Panc1 (cell line): Measurements from ENCODE around the gene PCSK1N. TPM values are rescaled to one million over a fixed set of nuclear protein-coding genes. Genes with fewer than 3 reads are reported as not detected.
A peak's percentile ranks its signal among the peaks of the same experiment; 100 is the strongest.
"Not testable (repeated sequence)": the region's sequence is repeated elsewhere in the genome, so short reads cannot be mapped to it uniquely, and the experiment has no call there.

Experiments
- ATAC-seq: fragments of 200-7000 bp; cut with Tn5 transposase; 2 replicates; pipeline ENCODE4 v1.9.1; 2020; ENCODE audit warnings: mild to moderate bottlenecking, moderate library complexity
- BruUV-seq: library from RNA; stranded (reverse); fragments of 400-500 nt; replicated peaks from 2 replicates; lab custom pipeline; 2021; lab: Mats Ljungman, UMichigan
- CTCF ChIA-PET: fragments of 300-600 bp; sonication (Branson Sonifier 250); formaldehyde crosslinking; loops from one replicate; lab custom pipeline; 2022; ENCODE audit warnings: antibody characterized with exemption; lab: Charles Lee
- POLR2A ChIA-PET: fragments of 300-600 bp; sonication (Branson Sonifier 250); formaldehyde crosslinking; loops from one replicate; lab custom pipeline; 2022; ENCODE audit warnings: antibody characterized with exemption; lab: Charles Lee
- DNase-seq: peaks from one replicate; pipeline ENCODE4 v3.0.0-alpha.2; 2010; ENCODE audit warnings: low read depth, low spot score
- H3K27ac ChIP-seq: 2 replicates; pipeline ENCODE4 v1.5.1; 2011; ENCODE audit warnings: mild to moderate bottlenecking, low read length, inconsistent platforms
- H3K27me3 ChIP-seq: fragments of 200-500 bp; sonication (Bioruptor generic); 2 replicates; pipeline ENCODE4 v1.6.0; 2014; ENCODE audit warnings: low read length, inconsistent platforms; ENCODE audit not compliant: control insufficient read depth, insufficient read depth
- H3K36me3 ChIP-seq: fragments of 200-500 bp; sonication (Bioruptor generic); 2 replicates; pipeline ENCODE4 v1.5.1; 2014; ENCODE audit warnings: inconsistent platforms, mild to moderate bottlenecking, low read length, moderate library complexity; ENCODE audit not compliant: control insufficient read depth, insufficient read depth
- H3K4me1 ChIP-seq: 2 replicates; pipeline ENCODE4 v1.5.1; 2011; ENCODE audit warnings: inconsistent platforms, mild to moderate bottlenecking, low read length, moderate library complexity; ENCODE audit not compliant: control insufficient read depth, insufficient read depth
- H3K4me3 ChIP-seq, 2 experiments: 2 replicates each; pipeline ENCODE4 v1.5.1; 2011 to 2012; ENCODE audit warnings: low read depth in 2 of 2, low read length in 2 of 2, mild to moderate bottlenecking in 2 of 2, inconsistent platforms in 1 of 2, moderate library complexity in 1 of 2
- H3K9me3 ChIP-seq: fragments of 200-500 bp; sonication (Bioruptor generic); 2 replicates; pipeline ENCODE4 v1.5.1; 2014; ENCODE audit warnings: low read depth, mild to moderate bottlenecking, inconsistent platforms, low read length, moderate library complexity; ENCODE audit not compliant: control insufficient read depth, insufficient read depth
- POLR2AphosphoS5 ChIP-seq: IDR thresholded peaks from 2 replicates; pipeline ENCODE4 v1.6.1; 2012; ENCODE audit warnings: mild to moderate bottlenecking, low read depth, low read length, moderate library complexity
- SIN3A ChIP-seq: IDR thresholded peaks from 2 replicates; pipeline ENCODE4 v1.6.1; 2012; ENCODE audit warnings: low read depth, mild to moderate bottlenecking, low read length, moderate library complexity, borderline replicate concordance; ENCODE audit not compliant: insufficient read depth
- TCF7L2 ChIP-seq: IDR thresholded peaks from 2 replicates; pipeline ENCODE4 v1.6.1; 2011; ENCODE audit warnings: mild to moderate bottlenecking, low read depth, low read length, inconsistent platforms
- in situ Hi-C: cut with HindIII; loops from 2 replicates; pipeline ENCODE4 v1.10.0; 2016; ENCODE audit warnings: low sequenced_read_pairs, low pct_unique_long_range_greater_than_20kb
- intact Hi-C: fragments of 100-400 bp; cut with micrococcal nuclease; formaldehyde crosslinking; loops from one replicate; pipeline ENCODE4 v1.10.0; 2022; ENCODE audit not compliant: unreplicated experiment
- total RNA-seq: library from RNA; stranded (reverse); gene quantifications from one replicate; pipeline ENCODE4 v1.2.1, GENCODE V29; 2021; ENCODE audit not compliant: unreplicated experiment
- TF ChIP-seq, protein P1 (sequence below): fragments of 450-650 bp; IDR thresholded peaks from 2 replicates; pipeline ENCODE4 v1.5.1; 2017; ENCODE audit warnings: mild to moderate bottlenecking
- TF ChIP-seq, protein P2 (sequence below), 2 experiments: IDR thresholded peaks; 2 replicates each; pipeline ENCODE4 v1.6.1; 2011 to 2012; ENCODE audit warnings: low read depth in 2 of 2, control low read depth in 1 of 2, low read length in 1 of 2, mild to moderate bottlenecking in 1 of 2, moderate library complexity in 1 of 2; ENCODE audit not compliant: insufficient read depth in 1 of 2

PCSK1N gene
- total RNA-seq, 1 experiment from 2014 or later: 17.8 TPM

- H3K4me1 ChIP-seq, BruUV-seq, intact Hi-C loops, DNase-seq, POLR2A ChIA-PET, H3K27me3 ChIP-seq, H3K4me3 ChIP-seq, CTCF ChIA-PET, in situ Hi-C loops, H3K27ac ChIP-seq, ATAC-seq, H3K36me3 ChIP-seq, H3K9me3 ChIP-seq: not testable (repeated sequence)
Observed at GRCh38 chrX:48872017-48872416, 36.6 kb upstream of the PCSK1N start.

- DNase-seq: no peak
- Histone ChIP-seq H3K9me3 (no peaks in the 10 kb centered on the region), H3K27ac (no peak overlapping the region), H3K4me1 (no peaks in the 10 kb centered on the region), H3K36me3 (no peaks in the 10 kb centered on the region), H3K27me3 (no peaks in the 10 kb centered on the region), H3K4me3 (no peak overlapping the region)
- TF ChIP-seq SIN3A (no peak), TCF7L2 (no peak), POLR2AphosphoS5 (no peak)
- TF ChIP-seq, protein P1, sequence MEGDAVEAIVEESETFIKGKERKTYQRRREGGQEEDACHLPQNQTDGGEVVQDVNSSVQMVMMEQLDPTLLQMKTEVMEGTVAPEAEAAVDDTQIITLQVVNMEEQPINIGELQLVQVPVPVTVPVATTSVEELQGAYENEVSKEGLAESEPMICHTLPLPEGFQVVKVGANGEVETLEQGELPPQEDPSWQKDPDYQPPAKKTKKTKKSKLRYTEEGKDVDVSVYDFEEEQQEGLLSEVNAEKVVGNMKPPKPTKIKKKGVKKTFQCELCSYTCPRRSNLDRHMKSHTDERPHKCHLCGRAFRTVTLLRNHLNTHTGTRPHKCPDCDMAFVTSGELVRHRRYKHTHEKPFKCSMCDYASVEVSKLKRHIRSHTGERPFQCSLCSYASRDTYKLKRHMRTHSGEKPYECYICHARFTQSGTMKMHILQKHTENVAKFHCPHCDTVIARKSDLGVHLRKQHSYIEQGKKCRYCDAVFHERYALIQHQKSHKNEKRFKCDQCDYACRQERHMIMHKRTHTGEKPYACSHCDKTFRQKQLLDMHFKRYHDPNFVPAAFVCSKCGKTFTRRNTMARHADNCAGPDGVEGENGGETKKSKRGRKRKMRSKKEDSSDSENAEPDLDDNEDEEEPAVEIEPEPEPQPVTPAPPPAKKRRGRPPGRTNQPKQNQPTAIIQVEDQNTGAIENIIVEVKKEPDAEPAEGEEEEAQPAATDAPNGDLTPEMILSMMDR: no peak
- TF ChIP-seq, protein P2, sequence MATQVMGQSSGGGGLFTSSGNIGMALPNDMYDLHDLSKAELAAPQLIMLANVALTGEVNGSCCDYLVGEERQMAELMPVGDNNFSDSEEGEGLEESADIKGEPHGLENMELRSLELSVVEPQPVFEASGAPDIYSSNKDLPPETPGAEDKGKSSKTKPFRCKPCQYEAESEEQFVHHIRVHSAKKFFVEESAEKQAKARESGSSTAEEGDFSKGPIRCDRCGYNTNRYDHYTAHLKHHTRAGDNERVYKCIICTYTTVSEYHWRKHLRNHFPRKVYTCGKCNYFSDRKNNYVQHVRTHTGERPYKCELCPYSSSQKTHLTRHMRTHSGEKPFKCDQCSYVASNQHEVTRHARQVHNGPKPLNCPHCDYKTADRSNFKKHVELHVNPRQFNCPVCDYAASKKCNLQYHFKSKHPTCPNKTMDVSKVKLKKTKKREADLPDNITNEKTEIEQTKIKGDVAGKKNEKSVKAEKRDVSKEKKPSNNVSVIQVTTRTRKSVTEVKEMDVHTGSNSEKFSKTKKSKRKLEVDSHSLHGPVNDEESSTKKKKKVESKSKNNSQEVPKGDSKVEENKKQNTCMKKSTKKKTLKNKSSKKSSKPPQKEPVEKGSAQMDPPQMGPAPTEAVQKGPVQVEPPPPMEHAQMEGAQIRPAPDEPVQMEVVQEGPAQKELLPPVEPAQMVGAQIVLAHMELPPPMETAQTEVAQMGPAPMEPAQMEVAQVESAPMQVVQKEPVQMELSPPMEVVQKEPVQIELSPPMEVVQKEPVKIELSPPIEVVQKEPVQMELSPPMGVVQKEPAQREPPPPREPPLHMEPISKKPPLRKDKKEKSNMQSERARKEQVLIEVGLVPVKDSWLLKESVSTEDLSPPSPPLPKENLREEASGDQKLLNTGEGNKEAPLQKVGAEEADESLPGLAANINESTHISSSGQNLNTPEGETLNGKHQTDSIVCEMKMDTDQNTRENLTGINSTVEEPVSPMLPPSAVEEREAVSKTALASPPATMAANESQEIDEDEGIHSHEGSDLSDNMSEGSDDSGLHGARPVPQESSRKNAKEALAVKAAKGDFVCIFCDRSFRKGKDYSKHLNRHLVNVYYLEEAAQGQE (IDR thresholded peaks at IDR 0.05; ENCODE audit: insufficient read depth in 1 of 2, low read depth in 2 of 2, low read length in 1 of 2): no peak
- no TSS peak for BruUV-seq
- no peak for ATAC-seq
- ChIA-PET CTCF (no interaction called here), POLR2A (no interaction called here)
- intact Hi-C loops: no loop called here
- in situ Hi-C loops: no loop called here
Observed at GRCh38 chrX:48864210-48864609, 28.8 kb upstream of the PCSK1N start.

GRCh38 chrX:48854898-48855297, 19.5 kb upstream of the PCSK1N start:
- TF ChIP-seq, protein P1: peak; percentile 70
- no peak for TF ChIP-seq TCF7L2
- BruUV-seq: no TSS peak
- Histone ChIP-seq H3K4me3 (no peak overlapping the region), H3K36me3 (no peaks in the 10 kb centered on the region), H3K27me3 (no peaks in the 10 kb centered on the region), H3K27ac (no peak overlapping the region), H3K4me1 (no peaks in the 10 kb centered on the region), H3K9me3 (no peaks in the 10 kb centered on the region)
- intact Hi-C loops (no loop called here), in situ Hi-C loops (no loop called here)
- DNase-seq: no peak
- ChIA-PET CTCF (no interaction called here), POLR2A (no interaction called here)
- ATAC-seq: no peak

- DNase-seq, H3K27ac ChIP-seq, POLR2A ChIA-PET, H3K36me3 ChIP-seq, H3K9me3 ChIP-seq, intact Hi-C loops, H3K4me1 ChIP-seq, in situ Hi-C loops, H3K4me3 ChIP-seq, ATAC-seq, CTCF ChIA-PET, BruUV-seq, H3K27me3 ChIP-seq: not testable (repeated sequence)
Observed at GRCh38 chrX:48854121-48854804, 18.9 kb upstream of the PCSK1N start.
